Measurements from ENCODE around the gene UBE2D4.

Gene UBE2D4

GRCh38 chr7:43943417-43944187, 17.4 kb downstream of the UBE2D4 start:
- DNase-seq (ENCODE audit: low spot score): no peak
- no peak for TF ChIP-seq CTCF (IDR thresholded peaks at IDR 0.05; ENCODE audit: borderline replicate concordance, control extremely low read depth, extremely low read depth, insufficient read depth, missing control alignments)
- in situ Hi-C loops (cut with MboI; ENCODE audit: low sequenced_read_pairs, unreplicated experiment): no loop called here

- TF ChIP-seq CTCF (IDR thresholded peaks at IDR 0.05; ENCODE audit: borderline replicate concordance, control extremely low read depth, extremely low read depth, insufficient read depth, missing control alignments): no peak
- in situ Hi-C loops (cut with MboI; ENCODE audit: low sequenced_read_pairs, unreplicated experiment): no loop called here
- no peak for DNase-seq (ENCODE audit: low spot score)
Measured at GRCh38 chr7:43944286-43944685, 18.1 kb downstream of the UBE2D4 start.

GRCh38 chr7:43952028-43952427, 25.8 kb downstream of the UBE2D4 start:
- no peak for DNase-seq (ENCODE audit: low spot score)
- TF ChIP-seq CTCF (IDR thresholded peaks at IDR 0.05; ENCODE audit: borderline replicate concordance, control extremely low read depth, extremely low read depth, insufficient read depth, missing control alignments): no peak
- in situ Hi-C loops (cut with MboI; ENCODE audit: low sequenced_read_pairs, unreplicated experiment): no loop called here

- TF ChIP-seq CTCF (IDR thresholded peaks at IDR 0.05; ENCODE audit: borderline replicate concordance, control extremely low read depth, extremely low read depth, insufficient read depth, missing control alignments): no peak
- no peak for DNase-seq (ENCODE audit: low spot score)
- in situ Hi-C loops (cut with MboI; ENCODE audit: low sequenced_read_pairs, unreplicated experiment): no loop called here
Measured at GRCh38 chr7:43953071-43953470, 26.8 kb downstream of the UBE2D4 start.

GRCh38 chr7:43954524-43955228, 28.4 kb downstream of the UBE2D4 start:
- peak; percentile 61 for DNase-seq (ENCODE audit: low spot score)
- TF ChIP-seq CTCF (IDR thresholded peaks at IDR 0.05; ENCODE audit: borderline replicate concordance, control extremely low read depth, extremely low read depth, insufficient read depth, missing control alignments): peak; percentile 42
- in situ Hi-C loops (cut with MboI; ENCODE audit: low sequenced_read_pairs, unreplicated experiment): no loop called here

- in situ Hi-C loops (cut with MboI; ENCODE audit: low sequenced_read_pairs, unreplicated experiment): no loop called here
- TF ChIP-seq CTCF (IDR thresholded peaks at IDR 0.05; ENCODE audit: borderline replicate concordance, control extremely low read depth, extremely low read depth, insufficient read depth, missing control alignments): no peak
- DNase-seq (ENCODE audit: low spot score): no peak
Measured at GRCh38 chr7:43956027-43956426, 29.8 kb downstream of the UBE2D4 start.
